Activated naive CD8-positive, alpha-beta T cell (primary cell): ENCODE data around the gene MAP4.

Experiments
- H3K27ac Mint-ChIP-seq: one replicate; pipeline ENCODE4 v1.8.0; 2021; ENCODE audit warnings: mixed read lengths
- H3K27me3 Mint-ChIP-seq: one replicate; pipeline ENCODE4 v1.8.0; 2021; ENCODE audit warnings: mixed read lengths
- H3K36me3 Mint-ChIP-seq: one replicate; pipeline ENCODE4 v1.8.0; 2021; ENCODE audit warnings: mixed read lengths
- H3K4me1 Mint-ChIP-seq: one replicate; pipeline ENCODE4 v1.8.0; 2021; ENCODE audit warnings: low read depth, mixed read lengths
- H3K4me3 Mint-ChIP-seq: one replicate; pipeline ENCODE4 v1.8.0; 2021; ENCODE audit warnings: mild to moderate bottlenecking, mixed read lengths
- H3K9me3 Mint-ChIP-seq: one replicate; pipeline ENCODE4 v1.8.0; 2021; ENCODE audit warnings: low read depth, mixed read lengths

The MAP4 gene

GRCh38 chr3:47882338-47882737 lies 133.9 kb downstream of the MAP4 start:
- Mint-ChIP-seq H3K9me3 (no peaks in the 10 kb centered on the region), H3K4me3 (no peak overlapping the region), H3K4me1 (peaks cover 13% of the 10 kb centered on the region), H3K27me3 (no peaks in the 10 kb centered on the region), H3K27ac (no peak overlapping the region), H3K36me3 (peaks cover 12% of the 10 kb centered on the region)

GRCh38 chr3:47877719-47878118 lies 138.5 kb downstream of the MAP4 start:
- Mint-ChIP-seq H3K4me1 (peaks cover 11% of the 10 kb centered on the region), H3K27me3 (no peaks in the 10 kb centered on the region), H3K36me3 (peaks cover 3% of the 10 kb centered on the region), H3K27ac (peak overlapping the region; percentile 35), H3K4me3 (no peak overlapping the region), H3K9me3 (no peaks in the 10 kb centered on the region)

- Mint-ChIP-seq H3K27ac (no peak overlapping the region), H3K4me3 (no peak overlapping the region), H3K27me3 (no peaks in the 10 kb centered on the region), H3K4me1 (peaks cover 11% of the 10 kb centered on the region), H3K36me3 (peaks cover 3% of the 10 kb centered on the region), H3K9me3 (no peaks in the 10 kb centered on the region)
Observed at GRCh38 chr3:47877290-47877689, 138.9 kb downstream of the MAP4 start.

- Mint-ChIP-seq H3K9me3 (no peaks in the 10 kb centered on the region), H3K36me3 (peaks cover 8% of the 10 kb centered on the region), H3K4me1 (peaks cover 11% of the 10 kb centered on the region), H3K4me3 (no peak overlapping the region), H3K27me3 (no peaks in the 10 kb centered on the region), H3K27ac (no peak overlapping the region)
Observed at GRCh38 chr3:47874913-47875312, 141.3 kb downstream of the MAP4 start.

GRCh38 chr3:47874438-47874837 lies 141.8 kb downstream of the MAP4 start:
- Mint-ChIP-seq H3K36me3 (peaks cover 10% of the 10 kb centered on the region), H3K9me3 (no peaks in the 10 kb centered on the region)

GRCh38 chr3:47872916-47873315 lies 143.3 kb downstream of the MAP4 start:
- Mint-ChIP-seq H3K4me3 (no peak overlapping the region), H3K9me3 (no peaks in the 10 kb centered on the region), H3K27ac (no peak overlapping the region), H3K27me3 (no peaks in the 10 kb centered on the region), H3K36me3 (peaks cover 13% of the 10 kb centered on the region), H3K4me1 (peaks cover 9% of the 10 kb centered on the region)

More at GRCh38 chr3:47874438-47874837, 141.8 kb downstream of the MAP4 start:
- H3K27ac Mint-ChIP-seq = no peak overlapping the region
- no peak overlapping the region for H3K4me3 Mint-ChIP-seq
- peaks cover 11% of the 10 kb centered on the region for H3K4me1 Mint-ChIP-seq
- no peaks in the 10 kb centered on the region for H3K27me3 Mint-ChIP-seq

GRCh38 chr3:47871389-47871788 lies 144.8 kb downstream of the MAP4 start:
- Mint-ChIP-seq H3K27me3 (no peaks in the 10 kb centered on the region), H3K9me3 (no peaks in the 10 kb centered on the region), H3K27ac (no peak overlapping the region), H3K4me1 (no peaks in the 10 kb centered on the region), H3K4me3 (no peak overlapping the region), H3K36me3 (peaks cover 13% of the 10 kb centered on the region)

GRCh38 chr3:47870702-47871260 lies 145.4 kb downstream of the MAP4 start:
- Mint-ChIP-seq H3K27me3 (no peaks in the 10 kb centered on the region), H3K9me3 (no peaks in the 10 kb centered on the region), H3K4me1 (no peaks in the 10 kb centered on the region), H3K4me3 (no peak overlapping the region), H3K27ac (no peak overlapping the region), H3K36me3 (peaks cover 13% of the 10 kb centered on the region)

GRCh38 chr3:47870156-47870555 lies 146.1 kb downstream of the MAP4 start:
- Mint-ChIP-seq H3K4me3 (no peak overlapping the region), H3K36me3 (peaks cover 13% of the 10 kb centered on the region), H3K27me3 (no peaks in the 10 kb centered on the region), H3K9me3 (no peaks in the 10 kb centered on the region), H3K4me1 (no peaks in the 10 kb centered on the region), H3K27ac (no peak overlapping the region)

GRCh38 chr3:47868306-47868705 lies 147.9 kb downstream of the MAP4 start:
- no peaks in the 10 kb centered on the region for H3K4me1 Mint-ChIP-seq
- H3K36me3 Mint-ChIP-seq = peaks cover 11% of the 10 kb centered on the region
- no peak overlapping the region for H3K27ac Mint-ChIP-seq
- H3K4me3 Mint-ChIP-seq = no peak overlapping the region
- H3K27me3 Mint-ChIP-seq = no peaks in the 10 kb centered on the region
- no peaks in the 10 kb centered on the region for H3K9me3 Mint-ChIP-seq

GRCh38 chr3:47867451-47868044 lies 148.7 kb downstream of the MAP4 start:
- no peak overlapping the region for H3K27ac Mint-ChIP-seq
- no peaks in the 10 kb centered on the region for H3K9me3 Mint-ChIP-seq
- H3K36me3 Mint-ChIP-seq = peaks cover 11% of the 10 kb centered on the region
- H3K4me3 Mint-ChIP-seq = no peak overlapping the region
- H3K4me1 Mint-ChIP-seq = no peaks in the 10 kb centered on the region
- no peaks in the 10 kb centered on the region for H3K27me3 Mint-ChIP-seq

- no peaks in the 10 kb centered on the region for H3K9me3 Mint-ChIP-seq
- H3K36me3 Mint-ChIP-seq = peaks cover 10% of the 10 kb centered on the region
- H3K27me3 Mint-ChIP-seq = no peaks in the 10 kb centered on the region
- H3K27ac Mint-ChIP-seq = no peak overlapping the region
- no peak overlapping the region for H3K4me3 Mint-ChIP-seq
- H3K4me1 Mint-ChIP-seq = no peaks in the 10 kb centered on the region
Observed at GRCh38 chr3:47865192-47865591, 151.0 kb downstream of the MAP4 start.

GRCh38 chr3:47863391-47864128 lies 152.7 kb downstream of the MAP4 start:
- Mint-ChIP-seq H3K4me1 (no peaks in the 10 kb centered on the region), H3K36me3 (peaks cover 5% of the 10 kb centered on the region), H3K27me3 (no peaks in the 10 kb centered on the region), H3K27ac (no peak overlapping the region), H3K4me3 (no peak overlapping the region), H3K9me3 (no peaks in the 10 kb centered on the region)

- Mint-ChIP-seq H3K4me3 (no peak overlapping the region), H3K27ac (peak overlapping the region; percentile 13), H3K9me3 (no peaks in the 10 kb centered on the region), H3K4me1 (no peaks in the 10 kb centered on the region), H3K27me3 (no peaks in the 10 kb centered on the region), H3K36me3 (peaks cover 5% of the 10 kb centered on the region)
Observed at GRCh38 chr3:47859956-47860605, 156.1 kb downstream of the MAP4 start.

GRCh38 chr3:47857151-47857550 lies 159.1 kb downstream of the MAP4 start:
- Mint-ChIP-seq H3K9me3 (no peaks in the 10 kb centered on the region), H3K27me3 (no peaks in the 10 kb centered on the region), H3K27ac (no peak overlapping the region), H3K4me3 (no peak overlapping the region), H3K4me1 (no peaks in the 10 kb centered on the region), H3K36me3 (peaks cover 3% of the 10 kb centered on the region)
